Fibroblast of lung (primary cell): ENCODE results near the gene FAHD2A. TPM values are rescaled to one million over a fixed set of nuclear protein-coding genes. Genes with fewer than 3 reads are reported as not detected.

ENCODE experiments used
- DNase-seq, 2 donors: peaks; one replicate each; pipeline versions ENCODE4 v3.0.0 to v3.0.0-alpha.2; 2010; ENCODE audit warnings: low read depth in 2 of 2
- H2AFZ ChIP-seq: 2 replicates; pipeline ENCODE4 v1.5.1; 2012; ENCODE audit warnings: low read length, control low read depth, inconsistent platforms
- H3K27ac ChIP-seq: 2 replicates; pipeline ENCODE4 v1.5.1; 2011; ENCODE audit warnings: low read length, control low read depth; ENCODE audit not compliant: insufficient read depth
- H3K27me3 ChIP-seq: 2 replicates; pipeline ENCODE4 v1.5.1; 2011; ENCODE audit warnings: mild to moderate bottlenecking, low read length; ENCODE audit not compliant: control insufficient read depth, insufficient read depth
- H3K36me3 ChIP-seq: 2 replicates; pipeline ENCODE4 v1.5.1; 2011; ENCODE audit warnings: low read length; ENCODE audit not compliant: control insufficient read depth, insufficient read depth
- H3K4me1 ChIP-seq: 2 replicates; pipeline ENCODE4 v1.5.1; 2011; ENCODE audit warnings: low read length; ENCODE audit not compliant: control insufficient read depth, insufficient read depth; ENCODE audit errors: extremely low read depth
- H3K4me2 ChIP-seq: 2 replicates; pipeline ENCODE4 v1.5.1; 2011; ENCODE audit warnings: low read length, control low read depth; ENCODE audit not compliant: insufficient read depth; ENCODE audit errors: extremely low read depth
- H3K4me3 ChIP-seq, 4 experiments: fragments of 200-600 bp in 1 of 4; sonication (generic) in 1 of 4; replicated peaks in 1 of 4; 2 replicates each; pipeline ENCODE4 v1.5.1; 2011 to 2016; ENCODE audit warnings: low read length in 4 of 4, low read depth in 3 of 4, mild to moderate bottlenecking in 3 of 4, control low read depth in 2 of 4, inconsistent platforms in 1 of 4, mixed read lengths in 1 of 4; ENCODE audit not compliant: insufficient read depth in 1 of 4; ENCODE audit errors: control extremely low read depth in 1 of 4
- H3K79me2 ChIP-seq: 2 replicates; pipeline ENCODE4 v1.5.1; 2012; ENCODE audit warnings: mild to moderate bottlenecking, low read length, inconsistent platforms; ENCODE audit not compliant: control insufficient read depth, insufficient read depth
- H3K9ac ChIP-seq: 2 replicates; pipeline ENCODE4 v1.5.1; 2011; ENCODE audit warnings: mild to moderate bottlenecking, low read length, control low read depth; ENCODE audit not compliant: insufficient read depth
- H3K9me3 ChIP-seq: 2 replicates; pipeline ENCODE4 v1.5.1; 2012; ENCODE audit warnings: low read depth, low read length; ENCODE audit not compliant: control insufficient read depth, insufficient read depth
- H4K20me1 ChIP-seq: 2 replicates; pipeline ENCODE4 v1.5.1; 2011; ENCODE audit warnings: low read length; ENCODE audit not compliant: control insufficient read depth, insufficient read depth; ENCODE audit errors: extremely low read depth
- CTCF ChIP-seq, 2 donors: IDR thresholded peaks in 1 of 2; conservative IDR thresholded peaks in 1 of 2; 1 replicate in 1 of 2; 2 replicates in 1 of 2; pipeline ENCODE4 v1.5.1; 2011 to 2012; ENCODE audit warnings: low read length in 2 of 2, control low read depth in 1 of 2, inconsistent platforms in 1 of 2, low read depth in 1 of 2, mild to moderate bottlenecking in 1 of 2
- EZH2 ChIP-seq: IDR thresholded peaks from 2 replicates; pipeline ENCODE4 v1.5.1; 2012; ENCODE audit warnings: low read length, control low read depth, mild to moderate bottlenecking; ENCODE audit errors: missing control alignments
- polyA plus RNA-seq, 2 donors: library from polyadenylated mRNA; depleted of rRNA in 1 of 2; stranded (reverse) in 1 of 2; unstranded in 1 of 2; fragments of >200 nt; gene quantifications; 2 replicates each; pipeline ENCODE4 v1.2.1, GENCODE V29; 2011 to 2012; ENCODE audit warnings: missing spikeins in 1 of 2
- total RNA-seq: library from RNA; depleted of rRNA; stranded (reverse); fragments of >200 nt; gene quantifications from 2 replicates; pipeline ENCODE4 v1.2.1, GENCODE V29; 2014

The FAHD2A gene
- total and polyA plus RNA-seq, 2 donors (not counting 1 experiment from before 2014, with no cell fraction given) = 22.1 to 32.5 TPM

- Histone ChIP-seq H3K79me2 (no peaks in the 10 kb centered on the region), H3K27ac (no peak overlapping the region), H3K9ac (no peak overlapping the region), H3K4me1 (no peaks in the 10 kb centered on the region), H3K4me2 (no peak overlapping the region), H3K27me3 (no peaks in the 10 kb centered on the region), H4K20me1 (no peaks in the 10 kb centered on the region), H2AFZ (no peak overlapping the region), H3K9me3 (no peaks in the 10 kb centered on the region), H3K36me3 (no peaks in the 10 kb centered on the region), H3K4me3 (no peak overlapping the region)
- DNase-seq = no peak
- TF ChIP-seq EZH2 (no peak), CTCF (conservative IDR thresholded peaks at IDR 0.05 in 1 of 2, IDR thresholded peaks at IDR 0.05 in 1 of 2; ENCODE audit: low read depth in 1 of 2, low read length in 2 of 2) (peak; percentile 7 to 15)
These were observed 23.1 kb upstream of the FAHD2A start for GRCh38 chr2:95379371-95379831.

- H3K4me1 ChIP-seq = no peaks in the 10 kb centered on the region
- no peak overlapping the region for H3K4me3 ChIP-seq
- no peaks in the 10 kb centered on the region for H3K27me3 ChIP-seq
- TF ChIP-seq CTCF (conservative IDR thresholded peaks at IDR 0.05 in 1 of 2, IDR thresholded peaks at IDR 0.05 in 1 of 2; ENCODE audit: low read depth in 1 of 2, low read length in 2 of 2) (no peak), EZH2 (no peak)
- H4K20me1 ChIP-seq = no peaks in the 10 kb centered on the region
- no peak for DNase-seq
- no peak overlapping the region for H2AFZ ChIP-seq
- H3K36me3 ChIP-seq = no peaks in the 10 kb centered on the region
- no peaks in the 10 kb centered on the region for H3K79me2 ChIP-seq
- no peaks in the 10 kb centered on the region for H3K9me3 ChIP-seq
- no peak overlapping the region for H3K27ac ChIP-seq
- H3K9ac ChIP-seq = no peak overlapping the region
- no peak overlapping the region for H3K4me2 ChIP-seq
These were observed 22.2 kb upstream of the FAHD2A start for GRCh38 chr2:95380280-95380679.

GRCh38 chr2:95380731-95381130 lies 21.8 kb upstream of the FAHD2A start:
- H3K27ac ChIP-seq = no peak overlapping the region
- no peak overlapping the region for H3K4me2 ChIP-seq
- H3K79me2 ChIP-seq = no peaks in the 10 kb centered on the region
- no peak overlapping the region for H3K4me3 ChIP-seq
- H3K9me3 ChIP-seq = no peaks in the 10 kb centered on the region
- H3K4me1 ChIP-seq = no peaks in the 10 kb centered on the region
- H3K9ac ChIP-seq = no peak overlapping the region
- TF ChIP-seq EZH2 (no peak), CTCF (conservative IDR thresholded peaks at IDR 0.05 in 1 of 2, IDR thresholded peaks at IDR 0.05 in 1 of 2; ENCODE audit: low read depth in 1 of 2, low read length in 2 of 2) (no peak)
- H3K36me3 ChIP-seq = no peaks in the 10 kb centered on the region
- no peaks in the 10 kb centered on the region for H3K27me3 ChIP-seq
- no peak overlapping the region for H2AFZ ChIP-seq
- no peaks in the 10 kb centered on the region for H4K20me1 ChIP-seq
- no peak for DNase-seq
